HepG2 (cell line): ENCODE measurements around the gene SMAP1. TPM values are rescaled to one million over a fixed set of nuclear protein-coding genes. Genes with fewer than 3 reads are reported as not detected.

Source experiments
- ATAC-seq: fragments of 200-7000 bp; cut with Tn5 transposase; 3 replicates; pipeline ENCODE4 v1.9.1; 2020; ENCODE audit warnings: mild to moderate bottlenecking, moderate library complexity
- BruUV-seq: library from RNA; stranded (reverse); fragments of 400-500 nt; replicated peaks from 2 replicates; lab custom pipeline; 2021; lab: Mats Ljungman, UMichigan
- CTCF ChIA-PET: fragments of 300-600 bp; formaldehyde crosslinking; extraction: SDS; loops from one replicate; lab custom pipeline; 2021; ENCODE audit warnings: low total read pairs, inconsistent platforms, low intra/inter-chr PET ratio; lab: Yijun Ruan, JAX
- POLR2A ChIA-PET: fragments of 350-600 bp; sonication (Branson Sonifier 250); formaldehyde crosslinking; loops from one replicate; lab custom pipeline; 2020; ENCODE audit warnings: antibody characterized with exemption, inconsistent platforms; lab: Yijun Ruan, JAX
- DNase-seq: peaks from one replicate; pipeline ENCODE4 v3.0.0-alpha.2; 2015; ENCODE audit warnings: low spot score
- FAIRE-seq: peaks from 3 replicates; lab custom pipeline; 2011; peaks lifted over from hg19 to GRCh38; lab: Jason Lieb, UNC
- H2AFZ ChIP-seq: one replicate; pipeline ENCODE4 v1.6.1; 2011; ENCODE audit warnings: low read length, inconsistent platforms
- H3K27ac ChIP-seq: fragments of 300-600 bp; 3 replicates; pipeline ENCODE4 v1.8.0; 2011; ENCODE audit warnings: mixed run types, mild to moderate bottlenecking, mixed read lengths, low read length, inconsistent platforms; ENCODE audit not compliant: insufficient read depth; ENCODE audit errors: extremely low read length
- H3K27me3 ChIP-seq, 2 experiments: fragments of 200-600 bp in 1 of 2; 2 replicates in 1 of 2; 3 replicates in 1 of 2; pipeline versions ENCODE4 v1.6.0 to v1.8.0; 2011; ENCODE audit warnings: low read length in 2 of 2, mild to moderate bottlenecking in 2 of 2, moderate library complexity in 2 of 2, inconsistent platforms in 1 of 2; ENCODE audit not compliant: insufficient read depth in 2 of 2, control insufficient read depth in 1 of 2
- H3K36me3 ChIP-seq, 2 experiments: fragments of 200-600 bp in 1 of 2; replicated peaks in 1 of 2; 2 replicates in 1 of 2; 3 replicates in 1 of 2; pipeline versions ENCODE4 v1.5.1 to v1.8.0; 2011; ENCODE audit warnings: low read length in 2 of 2, inconsistent platforms in 1 of 2; ENCODE audit not compliant: insufficient read depth in 2 of 2, control insufficient read depth in 1 of 2
- H3K4me1 ChIP-seq: 2 replicates; pipeline ENCODE4 v1.5.1; 2012; ENCODE audit warnings: low read length, inconsistent platforms; ENCODE audit not compliant: insufficient read depth
- H3K4me2 ChIP-seq: 2 replicates; pipeline ENCODE4 v1.6.0; 2011; ENCODE audit warnings: low read depth, low read length, inconsistent platforms
- H3K4me3 ChIP-seq, 3 experiments: fragments of 200-600 bp in 1 of 3; sonication (generic), shearing (Covaris generic) in 1 of 3; replicated peaks in 1 of 3; 2 replicates each; pipeline ENCODE4 v1.5.1; 2011 to 2016; ENCODE audit warnings: low read length in 3 of 3, inconsistent platforms in 2 of 3, low read depth in 2 of 3, mild to moderate bottlenecking in 2 of 3, control low read depth in 1 of 3, mixed read lengths in 1 of 3; ENCODE audit not compliant: insufficient read depth in 1 of 3
- H3K79me2 ChIP-seq: one replicate; pipeline ENCODE4 v1.6.1; 2011; ENCODE audit warnings: low read length, inconsistent platforms; ENCODE audit not compliant: insufficient read depth
- H3K9ac ChIP-seq: 2 replicates; pipeline ENCODE4 v1.6.0; 2011; ENCODE audit warnings: mild to moderate bottlenecking, low read depth, low read length, inconsistent platforms; ENCODE audit not compliant: insufficient read depth
- H3K9me3 ChIP-seq: 2 replicates; pipeline ENCODE4 v1.5.1; 2012; ENCODE audit warnings: mild to moderate bottlenecking, low read length
- H4K20me1 ChIP-seq: 2 replicates; pipeline ENCODE4 v1.6.0; 2011; ENCODE audit warnings: inconsistent platforms, mild to moderate bottlenecking, low read length, moderate library complexity; ENCODE audit not compliant: insufficient read depth
- ADNP ChIP-seq: sonication (generic); formaldehyde crosslinking; IDR thresholded peaks from 2 replicates; pipeline ENCODE4 v1.4.0; 2020; ENCODE audit warnings: missing genetic modification reagents
- KLF9 ChIP-seq: IDR thresholded peaks from 2 replicates; pipeline ENCODE4 v1.6.1; 2016; ENCODE audit warnings: low read depth
- MBNL3 ChIP-seq: fragments of 250-450 bp; sonication (Bioruptor Pico); conservative IDR thresholded peaks from 2 replicates; pipeline ENCODE4 v1.8.0; 2022; ENCODE audit warnings: mild to moderate bottlenecking, inconsistent platforms
- TP53 ChIP-seq: sonication (generic); formaldehyde crosslinking; conservative IDR thresholded peaks from 2 replicates; pipeline ENCODE4 v1.4.0; 2020; ENCODE audit warnings: missing genetic modification reagents
- ZNF264 ChIP-seq: sonication (generic); formaldehyde crosslinking; IDR thresholded peaks from 2 replicates; pipeline ENCODE4 v1.4.0; 2020; ENCODE audit warnings: missing genetic modification reagents
- ZNF460 ChIP-seq: sonication (generic); formaldehyde crosslinking; IDR thresholded peaks from 2 replicates; pipeline ENCODE4 v1.5.1; 2020; ENCODE audit warnings: missing genetic modification reagents, mild to moderate bottlenecking, borderline replicate concordance
- ZNF549 ChIP-seq: sonication (generic); formaldehyde crosslinking; IDR thresholded peaks from 2 replicates; pipeline ENCODE4 v1.5.0; 2020; ENCODE audit warnings: missing genetic modification reagents
- ZNF569 ChIP-seq: sonication (generic); formaldehyde crosslinking; IDR thresholded peaks from 2 replicates; pipeline ENCODE4 v1.5.0; 2020; ENCODE audit warnings: mild to moderate bottlenecking, missing genetic modification reagents, moderate library complexity, borderline replicate concordance
- WGBS: methylation state at CpG from one replicate; pipeline ENCODE4 v1.1.6; 2017; ENCODE audit warnings: low lambda C conversion rate; 5-methylcytosine and 5-hydroxymethylcytosine counted together
- in situ Hi-C: cut with HindIII; loops from 2 replicates; pipeline ENCODE4 v1.10.0; 2017; ENCODE audit warnings: low pct_unique_long_range_greater_than_20kb; ENCODE audit not compliant: extremely low pct_ligation_motif_present
- intact Hi-C: fragments of 100-400 bp; cut with micrococcal nuclease; formaldehyde crosslinking; loops from one replicate; pipeline ENCODE4 v1.10.0; 2022; ENCODE audit not compliant: unreplicated experiment
- polyA plus RNA-seq, 8 experiments: library from polyadenylated mRNA; depleted of rRNA in 3 of 8; stranded (reverse) in 7 of 8; unstranded in 1 of 8; fragments of >200 nt; fragmentation: Illumina TruSeq in 4 of 8; extraction: Trizol in 4 of 8; gene quantifications; 2 replicates each; pipeline versions ENCODE4 v1.2.1 to v1.2.3, GENCODE V29; 2011 to 2016; ENCODE audit warnings: low read depth in 4 of 8, missing spikeins in 1 of 8, mixed read lengths in 1 of 8; ENCODE audit not compliant: insufficient read depth in 1 of 8
- total RNA-seq, 5 experiments: library from RNA; depleted of rRNA; stranded (reverse); fragments of >200 nt; fragmentation: Illumina TruSeq; extraction: Trizol; gene quantifications; 2 replicates each; pipeline ENCODE4 v1.2.3, GENCODE V29; 2016; ENCODE audit warnings: low read depth in 1 of 5
- TF ChIP-seq, protein P1 (sequence below): sonication (generic); formaldehyde crosslinking; IDR thresholded peaks from 2 replicates; pipeline ENCODE4 v1.4.0; 2020; ENCODE audit warnings: mild to moderate bottlenecking, missing genetic modification reagents

The SMAP1 gene
- total and polyA plus RNA-seq, 2 of the 13 experiments (the other 11 are each of a cell fraction or from before 2014, with no cell fraction given) = 13.4 to 17.8 TPM

DNA sequence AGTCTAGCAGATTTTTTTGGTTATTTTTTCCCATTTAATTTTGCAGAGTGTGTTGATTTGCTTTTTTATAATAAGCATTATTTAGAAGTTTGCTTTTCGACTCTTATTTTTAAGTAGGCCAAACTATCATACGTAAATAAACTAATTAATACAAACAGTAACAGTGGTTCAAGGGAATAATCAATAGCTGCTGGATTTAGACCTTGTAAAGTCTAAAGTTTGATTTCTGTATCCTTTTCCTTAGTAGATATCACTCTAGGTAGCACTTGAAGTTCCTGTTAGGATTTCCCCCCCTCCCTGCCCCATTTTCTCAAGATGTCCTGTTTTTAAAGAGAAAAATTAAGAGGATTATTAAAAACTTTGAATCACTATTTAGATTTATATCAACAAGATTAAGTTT, 153.1 kb downstream of the SMAP1 start (continued):
- TF ChIP-seq ZNF569 (CRISPR knock-in tag) = no peak
- TF ChIP-seq ZNF264 (CRISPR knock-in tag) = no peak
- TF ChIP-seq ZNF549 = no peak

DNA sequence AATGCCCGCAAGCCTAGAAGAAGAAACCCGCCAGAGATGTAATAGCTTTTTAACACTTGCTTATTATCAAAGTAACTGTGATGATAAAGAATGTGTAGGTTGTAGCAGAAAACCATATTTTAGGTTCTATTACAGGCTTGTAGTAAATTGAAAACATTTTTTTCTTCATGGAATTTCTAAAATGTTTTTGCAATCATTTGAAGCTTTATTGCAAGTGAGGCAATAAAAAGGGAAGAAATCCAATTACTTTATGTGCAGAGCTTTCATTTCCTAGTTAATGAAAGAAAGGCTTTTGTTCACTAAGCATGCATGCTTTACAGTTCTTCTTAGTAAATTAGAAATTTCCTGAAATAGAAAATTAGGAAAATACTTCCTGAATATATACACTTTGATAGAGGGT, 154.1 kb downstream of the SMAP1 start:
- CTCF ChIA-PET = no interaction called here
- Histone ChIP-seq H3K79me2 (no peaks in the 10 kb centered on the region), H4K20me1 (no peaks in the 10 kb centered on the region), H3K4me2 (no peak overlapping the region), H3K9me3 (no peaks in the 10 kb centered on the region), H2AFZ (no peak overlapping the region), H3K36me3 (no peaks in the 10 kb centered on the region), H3K9ac (no peak overlapping the region), H3K4me3 (no peak overlapping the region), H3K27me3 (no peaks in the 10 kb centered on the region), H3K4me1 (no peaks in the 10 kb centered on the region), H3K27ac (no peak overlapping the region)
- in situ Hi-C loops (no loop called here), intact Hi-C loops (no loop called here)
- POLR2A ChIA-PET = no interaction called here
- WGBS = 98% methylated on average over 2 of the region's 2 CpGs
- TF ChIP-seq TP53 (CRISPR knock-in tag) (no peak), ZNF460 (CRISPR knock-in tag) (no peak), ADNP (CRISPR knock-in tag) (no peak), MBNL3 (CRISPR knock-in tag) (no peak), KLF9 (no peak)
- TF ChIP-seq, protein P1, sequence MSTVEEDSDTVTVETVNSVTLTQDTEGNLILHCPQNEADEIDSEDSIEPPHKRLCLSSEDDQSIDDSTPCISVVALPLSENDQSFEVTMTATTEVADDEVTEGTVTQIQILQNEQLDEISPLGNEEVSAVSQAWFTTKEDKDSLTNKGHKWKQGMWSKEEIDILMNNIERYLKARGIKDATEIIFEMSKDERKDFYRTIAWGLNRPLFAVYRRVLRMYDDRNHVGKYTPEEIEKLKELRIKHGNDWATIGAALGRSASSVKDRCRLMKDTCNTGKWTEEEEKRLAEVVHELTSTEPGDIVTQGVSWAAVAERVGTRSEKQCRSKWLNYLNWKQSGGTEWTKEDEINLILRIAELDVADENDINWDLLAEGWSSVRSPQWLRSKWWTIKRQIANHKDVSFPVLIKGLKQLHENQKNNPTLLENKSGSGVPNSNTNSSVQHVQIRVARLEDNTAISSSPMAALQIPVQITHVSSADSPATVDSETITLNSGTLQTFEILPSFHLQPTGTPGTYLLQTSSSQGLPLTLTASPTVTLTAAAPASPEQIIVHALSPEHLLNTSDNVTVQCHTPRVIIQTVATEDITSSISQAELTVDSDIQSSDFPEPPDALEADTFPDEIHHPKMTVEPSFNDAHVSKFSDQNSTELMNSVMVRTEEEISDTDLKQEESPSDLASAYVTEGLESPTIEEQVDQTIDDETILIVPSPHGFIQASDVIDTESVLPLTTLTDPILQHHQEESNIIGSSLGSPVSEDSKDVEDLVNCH = no peak
- ATAC-seq (no peak), DNase-seq (no peak), FAIRE-seq (no peak)
- BruUV-seq = no TSS peak
